ENCODE data around the gene NEK6.
A peak's percentile ranks its signal among the peaks of the same experiment; 100 is the strongest.

NEK6 gene

GRCh38 chr9:124281931-124282371 lies 24.2 kb downstream of the NEK6 start:
- DNase-seq, result no peak

DNA sequence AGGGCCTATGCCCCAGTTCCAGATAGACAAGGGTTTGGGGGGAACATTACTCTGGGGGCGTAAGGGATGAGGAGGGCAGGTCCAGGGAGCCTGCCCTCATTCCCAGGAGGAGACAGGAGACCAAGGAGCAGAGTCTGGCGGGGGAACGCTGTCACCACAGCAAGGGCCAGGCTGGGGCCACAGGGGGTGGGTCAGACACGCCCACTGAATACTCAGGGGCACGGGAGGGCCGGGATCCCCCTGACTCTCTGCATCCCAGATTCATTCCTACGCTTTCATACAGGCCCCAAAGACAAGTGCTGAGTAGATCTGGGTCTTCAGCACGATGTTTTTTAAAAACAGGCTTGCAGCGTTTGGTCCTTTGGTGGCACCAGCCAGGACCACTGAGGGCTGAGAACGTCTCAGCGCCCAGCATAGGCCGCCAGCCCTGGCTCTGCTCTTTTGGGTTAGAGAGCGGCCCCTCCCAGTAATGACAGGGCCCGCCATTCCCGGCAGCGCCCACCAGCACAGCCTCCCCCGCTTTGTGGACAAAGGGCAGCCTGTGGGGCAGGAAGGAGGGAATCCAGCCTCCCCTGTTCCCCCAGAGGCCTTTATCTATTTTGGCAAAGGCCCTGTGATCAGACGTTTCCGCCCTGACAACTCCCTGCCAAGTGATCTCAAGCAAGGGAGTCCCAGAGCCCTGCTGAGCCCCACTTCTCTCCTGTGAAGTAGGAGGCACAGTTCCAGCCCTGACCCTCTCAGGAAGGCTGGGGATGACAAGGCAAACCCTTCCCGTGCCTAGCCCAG lies 24.9 kb downstream of the NEK6 start:
- peak; percentile 77 for DNase-seq

- no peak for DNase-seq
Observed at GRCh38 chr9:124283228-124283814, 25.6 kb downstream of the NEK6 start.

- no peak for DNase-seq
Observed at GRCh38 chr9:124284237-124284831, 26.6 kb downstream of the NEK6 start.

- peak; percentile 74 for DNase-seq
Observed at GRCh38 chr9:124284940-124285441, 27.2 kb downstream of the NEK6 start.

DNA sequence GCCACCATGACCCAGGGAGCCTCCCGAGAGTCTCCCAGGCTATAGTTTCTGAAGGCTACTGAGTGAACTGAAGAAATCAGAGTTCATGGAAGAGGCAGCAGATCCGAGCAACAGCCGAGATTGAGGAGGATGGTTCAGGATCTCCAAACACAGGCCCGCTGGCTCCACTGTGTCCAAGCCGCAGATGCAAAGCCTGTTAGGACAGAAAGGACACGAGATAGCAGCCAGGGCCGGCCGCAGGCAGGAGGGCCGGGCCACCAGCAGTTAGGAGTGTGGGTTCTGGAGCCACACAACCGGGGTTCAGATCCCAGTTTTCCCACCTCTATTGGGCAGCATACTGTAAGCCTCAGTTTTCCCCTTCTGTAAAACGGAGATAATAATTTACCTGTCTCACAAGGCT lies 27.7 kb downstream of the NEK6 start:
- DNase-seq, result no peak

GRCh38 chr9:124285903-124286291 lies 28.1 kb downstream of the NEK6 start:
- DNase-seq, result peak; percentile 83

GRCh38 chr9:124286292-124286931 lies 28.7 kb downstream of the NEK6 start:
- DNase-seq, result no peak

- DNase-seq, result no peak
Observed at GRCh38 chr9:124290053-124290591, 32.4 kb downstream of the NEK6 start.

- DNase-seq, result no peak
Observed at GRCh38 chr9:124290743-124291554, 33.2 kb downstream of the NEK6 start.

- no peak for DNase-seq
Observed at GRCh38 chr9:124291801-124292396, 34.1 kb downstream of the NEK6 start.

GRCh38 chr9:124292696-124293593 lies 35.2 kb downstream of the NEK6 start:
- DNase-seq, result no peak

DNA sequence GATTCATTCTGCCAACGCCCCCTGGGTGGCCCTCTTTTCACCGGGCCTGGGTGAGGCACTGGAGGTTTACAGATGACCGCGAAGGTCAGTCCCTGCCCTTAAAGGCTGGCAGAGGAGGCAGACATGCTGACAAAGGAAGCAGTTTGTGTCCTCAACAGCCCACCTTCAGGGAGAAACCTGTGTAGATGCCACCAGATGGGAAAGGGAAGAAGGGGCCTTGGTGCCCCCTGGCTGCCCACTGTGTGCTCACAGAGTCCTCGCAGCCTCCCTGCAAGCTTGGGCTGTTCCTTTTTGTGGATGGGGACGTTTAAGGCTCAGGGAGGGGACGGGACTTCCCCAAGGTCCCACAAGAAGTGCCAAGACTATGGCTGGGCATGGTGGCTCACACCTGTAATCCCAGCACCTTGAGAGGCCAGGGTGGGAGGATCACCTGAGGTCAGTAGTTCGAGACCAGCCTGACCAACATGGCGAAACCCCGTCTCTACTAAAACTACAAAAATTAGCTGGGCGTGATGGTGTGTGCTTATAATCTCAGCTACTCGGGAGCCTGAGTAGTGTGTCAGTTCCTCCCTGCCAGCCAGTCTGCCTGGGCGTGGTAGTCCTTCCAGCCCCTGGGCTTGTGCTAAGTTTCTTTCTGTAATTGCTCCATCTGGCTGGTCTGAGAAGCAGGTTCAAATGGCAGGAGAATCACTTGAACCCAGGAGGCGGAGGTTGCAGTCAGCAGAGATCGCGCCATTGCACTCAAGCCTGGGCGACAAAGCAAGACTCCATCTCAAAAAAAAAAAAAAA lies 36.2 kb downstream of the NEK6 start:
- DNase-seq, result no peak

DNA sequence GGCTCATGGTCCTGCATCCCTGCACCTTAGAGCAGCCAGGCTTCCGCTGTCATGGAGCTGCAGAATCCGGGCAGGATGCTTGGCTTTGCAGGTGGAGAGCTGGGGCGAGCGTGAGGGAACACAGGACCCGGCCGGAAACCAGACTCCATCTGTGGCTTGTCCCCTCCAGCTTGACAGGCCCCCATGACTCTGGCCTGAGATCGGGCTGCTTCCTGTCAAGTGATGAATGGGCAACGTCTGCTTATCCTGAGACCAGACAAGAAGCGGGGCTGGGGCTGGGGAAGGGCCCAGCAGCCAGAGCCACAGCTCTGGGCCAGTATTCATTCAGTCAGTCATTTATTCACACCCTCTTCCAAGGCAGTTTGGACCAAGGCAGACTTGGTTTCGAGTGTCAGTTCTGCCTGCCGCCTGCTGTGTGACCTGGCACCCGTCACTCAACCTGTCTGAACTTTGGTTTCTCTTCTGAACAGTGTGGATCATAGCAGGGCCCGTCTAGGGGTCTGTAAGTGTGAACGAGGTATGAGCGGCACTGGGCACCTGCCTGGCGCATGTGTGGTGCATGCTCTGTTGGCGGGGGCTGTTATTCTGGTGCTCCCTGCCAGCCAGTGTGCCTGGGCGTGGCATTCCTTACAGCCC lies 37.5 kb downstream of the NEK6 start:
- DNase-seq, result no peak

- no peak for DNase-seq
Observed at GRCh38 chr9:124296094-124296493, 38.3 kb downstream of the NEK6 start.

DNA sequence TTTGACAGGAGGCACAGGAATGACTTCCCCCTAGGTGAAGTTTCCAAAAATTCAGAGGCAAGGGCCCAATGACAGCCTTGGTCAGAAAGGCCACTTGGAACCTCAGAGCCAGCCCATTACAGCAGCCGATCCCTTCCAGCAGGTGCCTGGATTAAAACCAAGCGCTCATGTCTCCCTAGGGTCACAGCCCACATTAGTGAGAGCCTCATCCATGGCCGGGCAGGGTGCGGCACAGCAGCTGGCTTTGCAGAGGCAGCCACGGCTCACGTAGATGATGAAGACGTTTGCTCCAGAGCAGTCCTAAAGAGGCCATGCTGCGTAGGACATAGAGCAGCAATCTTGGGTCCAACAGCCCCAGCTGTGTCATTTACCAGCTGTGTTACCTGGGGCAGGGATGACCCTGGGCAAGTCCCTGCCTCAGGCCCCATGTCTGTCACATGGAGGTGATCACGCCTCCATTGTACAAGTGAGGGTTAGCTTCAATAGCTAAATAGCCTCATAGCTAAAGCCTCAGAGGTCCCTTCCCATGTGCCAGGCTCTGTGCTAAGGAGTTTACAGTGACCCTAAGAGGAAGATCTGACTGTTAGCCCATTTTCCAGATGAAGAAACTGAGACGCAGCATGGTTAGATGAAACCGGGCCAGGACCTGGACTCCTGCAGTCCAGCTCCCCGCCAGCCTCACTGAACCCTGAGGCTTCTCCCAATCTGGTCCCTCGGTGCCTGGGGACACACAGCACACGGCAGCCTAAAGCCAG lies 39.2 kb downstream of the NEK6 start:
- no peak for DNase-seq

GRCh38 chr9:124297551-124297901 lies 39.8 kb downstream of the NEK6 start:
- peak; percentile 90 for DNase-seq

DNA sequence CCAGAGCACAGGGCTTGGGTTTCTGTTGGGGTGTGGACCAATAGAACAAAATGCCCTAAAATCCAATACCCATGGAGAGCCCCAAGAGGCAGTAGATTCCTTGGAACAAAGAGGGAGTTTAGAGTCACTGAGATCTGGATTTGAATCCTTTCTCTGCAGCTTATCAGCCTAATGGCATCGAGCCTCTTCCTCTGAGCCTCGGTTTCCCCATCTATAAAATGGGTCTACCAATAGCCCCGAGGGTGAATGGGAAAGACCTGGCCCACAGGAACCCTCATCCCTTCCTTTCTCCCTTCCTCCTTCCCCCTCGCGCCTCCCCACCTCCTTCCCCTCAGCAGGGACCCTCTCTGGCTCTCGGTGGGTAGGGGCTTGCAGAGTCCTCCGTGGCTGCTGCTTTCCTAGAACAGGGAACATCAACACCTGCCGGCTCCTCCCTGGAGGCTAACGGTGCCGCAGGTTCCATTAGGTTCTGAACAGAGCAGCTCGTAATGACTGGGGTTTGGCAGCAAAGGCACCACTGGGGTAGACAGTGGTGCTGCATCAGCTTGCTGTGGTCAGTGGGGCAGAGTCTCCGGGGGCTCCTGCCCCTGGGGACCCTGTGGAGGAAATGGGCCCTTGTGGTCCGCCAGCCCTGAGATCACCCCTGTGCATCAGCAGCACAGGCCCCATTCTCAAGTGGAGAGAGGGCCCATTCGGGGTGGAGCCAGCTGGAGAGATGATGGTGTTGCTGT lies 40.3 kb downstream of the NEK6 start:
- DNase-seq, result no peak
